HEK293T (cell line): ENCODE measurements around the gene TYK2.

ENCODE experiments used
- CTCF ChIA-PET: fragments of 350-600 bp; formaldehyde crosslinking; extraction: SDS; loops from one replicate; lab custom pipeline; 2021; ENCODE audit warnings: antibody characterized with exemption, inconsistent platforms; lab: Yijun Ruan, JAX
- POLR2A ChIA-PET: fragments of 350-600 bp; formaldehyde crosslinking; extraction: SDS; loops from one replicate; lab custom pipeline; 2020; ENCODE audit warnings: antibody characterized with exemption, inconsistent platforms; lab: Yijun Ruan, JAX
- DNase-seq: peaks from one replicate; pipeline ENCODE4 v3.0.0; 2012; ENCODE audit warnings: mixed read lengths; ENCODE audit errors: extremely low spot score
- ARNT ChIP-seq: fragments of 450-650 bp; IDR thresholded peaks from 2 replicates; pipeline ENCODE4 v1.6.1; 2017; ENCODE audit warnings: mild to moderate bottlenecking
- BHLHE40 ChIP-seq: fragments of 450-650 bp; IDR thresholded peaks from 2 replicates; pipeline ENCODE4 v1.6.1; 2016; ENCODE audit warnings: mild to moderate bottlenecking, moderate library complexity, borderline replicate concordance
- CTBP1 ChIP-seq: fragments of 450-650 bp; IDR thresholded peaks from 2 replicates; pipeline ENCODE4 v1.6.1; 2016; ENCODE audit warnings: borderline replicate concordance
- ELF4 ChIP-seq: fragments of 450-650 bp; IDR thresholded peaks from 2 replicates; pipeline ENCODE4 v1.6.1; 2017; ENCODE audit warnings: antibody characterized with exemption
- FOXA1 ChIP-seq: fragments of 450-650 bp; IDR thresholded peaks from 2 replicates; pipeline ENCODE4 v1.6.1; 2016; ENCODE audit warnings: mild to moderate bottlenecking
- FOXK2 ChIP-seq: fragments of 450-650 bp; IDR thresholded peaks from 2 replicates; pipeline ENCODE4 v1.6.1; 2016; ENCODE audit warnings: mild to moderate bottlenecking
- FOXM1 ChIP-seq: fragments of 450-650 bp; IDR thresholded peaks from 2 replicates; pipeline ENCODE4 v1.6.1; 2017; ENCODE audit warnings: mild to moderate bottlenecking, borderline replicate concordance
- HDGF ChIP-seq: fragments of 450-650 bp; IDR thresholded peaks from 2 replicates; pipeline ENCODE4 v1.6.1; 2017; ENCODE audit warnings: antibody characterized with exemption, borderline replicate concordance
- L3MBTL2 ChIP-seq: fragments of 450-650 bp; conservative IDR thresholded peaks from 2 replicates; pipeline ENCODE4 v1.6.1; 2016; ENCODE audit warnings: mild to moderate bottlenecking
- LEF1 ChIP-seq: fragments of 450-650 bp; IDR thresholded peaks from 2 replicates; pipeline ENCODE4 v1.6.1; 2017; ENCODE audit warnings: mild to moderate bottlenecking, borderline replicate concordance
- NFRKB ChIP-seq: fragments of 450-650 bp; IDR thresholded peaks from 2 replicates; pipeline ENCODE4 v1.6.1; 2016; ENCODE audit warnings: mild to moderate bottlenecking, moderate library complexity
- PKNOX1 ChIP-seq: fragments of 450-650 bp; IDR thresholded peaks from 2 replicates; pipeline ENCODE4 v1.6.1; 2016
- SP1 ChIP-seq: fragments of 450-650 bp; IDR thresholded peaks from 2 replicates; pipeline ENCODE4 v1.6.1; 2017
- SUZ12 ChIP-seq: fragments of 450-650 bp; IDR thresholded peaks from 2 replicates; pipeline ENCODE4 v1.6.1; 2016; ENCODE audit warnings: mild to moderate bottlenecking
- TARDBP ChIP-seq: fragments of 450-650 bp; IDR thresholded peaks from 2 replicates; pipeline ENCODE4 v1.6.1; 2016
- ZNF384 ChIP-seq: fragments of 450-650 bp; IDR thresholded peaks from 2 replicates; pipeline ENCODE4 v1.6.1; 2016

The TYK2 gene

DNA sequence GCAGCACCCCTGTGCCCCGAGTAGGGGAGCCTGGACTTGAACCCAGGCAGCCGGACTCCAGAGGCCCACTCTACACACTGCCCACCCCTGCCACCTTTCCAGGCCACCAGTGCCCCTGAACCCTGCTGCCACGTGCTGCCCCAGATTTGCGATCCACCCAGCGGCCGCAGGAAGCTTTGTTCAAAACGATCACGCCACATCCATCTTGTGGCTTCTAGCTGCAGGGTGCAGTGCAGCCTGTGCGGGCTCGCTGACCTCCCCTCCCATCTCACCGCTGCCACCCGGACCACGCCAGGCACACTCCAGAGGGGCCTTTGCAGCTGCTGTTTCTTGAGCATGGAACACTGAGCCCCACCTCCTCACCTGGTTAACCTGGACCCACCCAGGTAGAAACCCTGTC, 50.8 kb downstream of the TYK2 start:
- ChIA-PET POLR2A (interaction anchor here (1.0 kb wide), 1 partner anchor 11 kb away, joined by 3 read pairs; no protein-coding TSS in a partner anchor), CTCF (no interaction called here)
- TF ChIP-seq FOXK2 (no peak), BHLHE40 (no peak), HDGF (no peak), ZNF384 (no peak), SP1 (no peak), SUZ12 (no peak), L3MBTL2 (no peak), ELF4 (no peak), ARNT (no peak), CTBP1 (no peak)
- DNase-seq: no peak

- POLR2A ChIA-PET: no interaction called here
- no peak for DNase-seq
- TF ChIP-seq SP1 (no peak), ARNT (no peak), HDGF (no peak), PKNOX1 (no peak), CTBP1 (no peak), FOXK2 (no peak), LEF1 (no peak), ELF4 (no peak), FOXM1 (no peak), ZNF384 (no peak), L3MBTL2 (no peak), NFRKB (no peak), FOXA1 (no peak), BHLHE40 (no peak), TARDBP (no peak), SUZ12 (no peak)
- CTCF ChIA-PET: no interaction called here
Measured at GRCh38 chr19:10328558-10329429, 51.6 kb downstream of the TYK2 start.

DNA sequence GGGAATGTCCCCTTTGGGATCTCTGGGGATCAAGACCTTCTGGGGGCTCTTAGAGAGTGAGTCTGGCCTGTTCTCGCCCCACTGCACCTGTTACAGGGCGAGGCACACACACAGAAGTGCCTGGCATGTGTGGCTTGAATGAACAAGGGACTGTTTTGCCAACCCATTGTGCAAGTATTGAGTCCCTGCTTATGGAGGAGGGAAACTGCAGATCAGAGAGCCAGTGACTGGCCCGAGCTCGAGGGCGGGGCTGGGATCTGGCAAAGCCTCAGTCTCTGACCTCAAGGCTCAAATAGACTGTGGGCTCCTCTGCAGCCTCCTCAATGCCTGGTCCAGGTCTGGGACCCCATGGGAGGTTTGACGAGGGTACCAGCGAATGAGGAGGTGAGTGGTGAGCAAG, 52.6 kb downstream of the TYK2 start:
- POLR2A ChIA-PET: no interaction called here
- DNase-seq: no peak
- no peak for TF ChIP-seq SP1
- no peak for TF ChIP-seq PKNOX1
- TF ChIP-seq ZNF384: no peak
- TF ChIP-seq FOXM1: no peak
- TF ChIP-seq LEF1: no peak
- TF ChIP-seq SUZ12: no peak
- no peak for TF ChIP-seq TARDBP
- TF ChIP-seq HDGF: no peak
- TF ChIP-seq ARNT: no peak
- TF ChIP-seq FOXK2: no peak
- TF ChIP-seq CTBP1: no peak
- no peak for TF ChIP-seq FOXA1
- no peak for TF ChIP-seq ELF4
- no peak for TF ChIP-seq NFRKB
- CTCF ChIA-PET: no interaction called here

DNA sequence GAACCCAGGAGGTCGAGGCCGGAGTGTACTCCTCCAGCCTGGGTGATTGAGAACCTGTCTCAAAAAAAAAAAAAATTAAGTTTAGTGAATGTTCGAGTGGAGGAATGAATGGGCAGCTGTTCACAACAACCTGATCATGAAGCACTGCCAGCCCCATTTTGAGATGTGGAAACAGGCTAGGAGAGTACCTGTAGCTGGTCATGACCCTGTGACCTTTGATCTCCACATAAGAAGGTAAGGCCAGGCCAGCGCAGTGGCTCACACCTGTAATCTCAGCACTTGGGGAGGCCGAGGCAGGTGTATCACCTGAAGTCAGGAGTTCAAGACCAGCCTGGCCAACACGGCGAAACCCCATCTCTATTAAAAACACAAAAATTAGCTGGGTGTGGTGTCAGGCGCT, 54.6 kb downstream of the TYK2 start:
- POLR2A ChIA-PET: interaction anchor here (1.1 to 1.7 kb wide), 2 partner anchors 8 to 55 kb away, joined by 3 to 5 read pairs; partner anchors contain the start of gene TYK2
- TF ChIP-seq ARNT (no peak), SP1 (no peak), SUZ12 (no peak), NFRKB (no peak), BHLHE40 (no peak), ZNF384 (no peak), FOXK2 (no peak), CTBP1 (no peak), TARDBP (no peak), FOXM1 (no peak), FOXA1 (no peak), PKNOX1 (no peak), LEF1 (no peak), ELF4 (no peak), L3MBTL2 (no peak), HDGF (no peak)
- no peak for DNase-seq
- CTCF ChIA-PET: interaction anchor here (0.9 kb wide), 1 partner anchor 63 kb away, joined by 4 read pairs; no protein-coding TSS in a partner anchor

- POLR2A ChIA-PET: interaction anchor here (4.9 kb wide), 1 partner anchor 12 kb away, joined by 15 read pairs; the partner anchor contains the start of gene RAVER1
Measured at GRCh38 chr19:10321874-10322835, 58.2 kb downstream of the TYK2 start.

More at GRCh38 chr19:10321874-10322835, 58.2 kb downstream of the TYK2 start:
- DNase-seq: no peak
- CTCF ChIA-PET: no interaction called here
- TF ChIP-seq NFRKB (no peak), LEF1 (no peak), PKNOX1 (no peak), CTBP1 (no peak), ZNF384 (no peak)
